ENCODE results near the gene PLCB1.

GRCh38 chr20:8540466-8540865 is 408.4 kb downstream of the PLCB1 start:
- no peak for TF ChIP-seq CTCF (optimal IDR thresholded peaks at IDR 0.05 in 1 of 3, IDR thresholded peaks at IDR 0.05 in 1 of 3, conservative IDR thresholded peaks at IDR 0.05 in 1 of 3; ENCODE audit: extremely low read depth in 1 of 3, insufficient read depth in 2 of 3, low read length in 3 of 3)
- TF ChIP-seq EZH2 (IDR thresholded peaks at IDR 0.05; ENCODE audit: low read length), result no peak

All from keratinocyte (primary cell).